HEK293T (cell line): ENCODE results near the gene PGLYRP1.

Experiments used
- FOXM1 ChIP-seq: fragments of 450-650 bp; IDR thresholded peaks from 2 replicates; pipeline ENCODE4 v1.6.1; 2017; ENCODE audit warnings: mild to moderate bottlenecking, borderline replicate concordance
- HDGF ChIP-seq: fragments of 450-650 bp; IDR thresholded peaks from 2 replicates; pipeline ENCODE4 v1.6.1; 2017; ENCODE audit warnings: antibody characterized with exemption, borderline replicate concordance
- PKNOX1 ChIP-seq: fragments of 450-650 bp; IDR thresholded peaks from 2 replicates; pipeline ENCODE4 v1.6.1; 2016
- TARDBP ChIP-seq: fragments of 450-650 bp; IDR thresholded peaks from 2 replicates; pipeline ENCODE4 v1.6.1; 2016
- ZNF384 ChIP-seq: fragments of 450-650 bp; IDR thresholded peaks from 2 replicates; pipeline ENCODE4 v1.6.1; 2016

GRCh38 chr19:46002678-46003275 is 20.1 kb downstream of the PGLYRP1 start:
- no peak for TF ChIP-seq TARDBP
- TF ChIP-seq HDGF = no peak
- TF ChIP-seq ZNF384 = no peak
- no peak for TF ChIP-seq FOXM1
- TF ChIP-seq PKNOX1 = no peak
